HAP-1 (cell line): ENCODE results near the gene TMEM217.

Experiments
- DNase-seq, 2 experiments: peaks; one replicate each; pipeline ENCODE4 v3.0.0-alpha.2; 2016 to 2020; ENCODE audit warnings: low spot score in 2 of 2
- H3K27me3 ChIP-seq: fragments of 250-450 bp; sonication (Bioruptor Pico); 2 replicates; pipeline ENCODE4 v1.5.1; 2020; ENCODE audit warnings: low read depth, mild to moderate bottlenecking, moderate library complexity
- H3K36me3 ChIP-seq: fragments of 250-450 bp; sonication (Bioruptor Pico); replicated peaks from 2 replicates; pipeline ENCODE4 v1.5.1; 2020; ENCODE audit warnings: mild to moderate bottlenecking
- H3K4me1 ChIP-seq: fragments of 250-450 bp; sonication (Bioruptor Pico); 2 replicates; pipeline ENCODE4 v1.5.1; 2020; ENCODE audit warnings: mild to moderate bottlenecking
- H3K4me3 ChIP-seq: fragments of 250-450 bp; sonication (Bioruptor Pico); 2 replicates; pipeline ENCODE4 v1.5.1; 2020; ENCODE audit warnings: mild to moderate bottlenecking, moderate library complexity
- H3K9me3 ChIP-seq: fragments of 250-450 bp; sonication (Bioruptor Pico); 2 replicates; pipeline ENCODE4 v1.5.1; 2020; ENCODE audit warnings: mild to moderate bottlenecking, moderate library complexity
- in situ Hi-C: fragments of 300-500 bp; cut with MboI; formaldehyde crosslinking; loops from 3 replicates; pipeline ENCODE4 v1.14.3; 2020; ENCODE audit warnings: low sequenced_read_pairs, inconsistent platforms, mixed read lengths

Gene TMEM217

GRCh38 chr6:37232430-37233017 is 25.4 kb downstream of the TMEM217 start:
- no peak for DNase-seq
- Histone ChIP-seq H3K9me3 (no peaks in the 10 kb centered on the region), H3K36me3 (no peaks in the 10 kb centered on the region)

GRCh38 chr6:37230104-37230503 is 27.8 kb downstream of the TMEM217 start:
- H3K27me3 ChIP-seq: no peaks in the 10 kb centered on the region
- in situ Hi-C loops: no loop called here

More at GRCh38 chr6:37232430-37233017, 25.4 kb downstream of the TMEM217 start:
- no peaks in the 10 kb centered on the region for H3K27me3 ChIP-seq
- H3K4me3 ChIP-seq: no peak overlapping the region
- in situ Hi-C loops: no loop called here
- no peaks in the 10 kb centered on the region for H3K4me1 ChIP-seq

GRCh38 chr6:37225350-37226169 is 32.4 kb downstream of the TMEM217 start:
- Histone ChIP-seq H3K4me3 (no peak overlapping the region), H3K4me1 (peaks cover 6% of the 10 kb centered on the region; the same call in 1 of the 2 replicates), H3K36me3 (no peaks in the 10 kb centered on the region), H3K9me3 (no peaks in the 10 kb centered on the region), H3K27me3 (no peaks in the 10 kb centered on the region)
- in situ Hi-C loops: no loop called here
- no peak for DNase-seq

More at GRCh38 chr6:37230104-37230503, 27.8 kb downstream of the TMEM217 start:
- Histone ChIP-seq H3K4me3 (no peak overlapping the region), H3K9me3 (no peaks in the 10 kb centered on the region), H3K4me1 (no peaks in the 10 kb centered on the region), H3K36me3 (no peaks in the 10 kb centered on the region)
- no peak for DNase-seq

- Histone ChIP-seq H3K9me3 (no peaks in the 10 kb centered on the region), H3K36me3 (no peaks in the 10 kb centered on the region), H3K27me3 (no peaks in the 10 kb centered on the region), H3K4me1 (peaks cover 6% of the 10 kb centered on the region; the same call in 1 of the 2 replicates), H3K4me3 (peak overlapping the region; percentile 61)
- DNase-seq: no peak
- in situ Hi-C loops: loop anchor here (25.0 kb wide), 2 partner anchors 336 to 611 kb away; partner anchors contain the start of gene C6orf89
Measured at GRCh38 chr6:37222992-37223391, 35.0 kb downstream of the TMEM217 start.

GRCh38 chr6:37222125-37222967 is 35.6 kb downstream of the TMEM217 start:
- no peaks in the 10 kb centered on the region for H3K36me3 ChIP-seq
- peak; percentile 92 to 95 for DNase-seq
- peaks cover 6% of the 10 kb centered on the region; the same call in 1 of the 2 replicates for H3K4me1 ChIP-seq
- no peaks in the 10 kb centered on the region for H3K9me3 ChIP-seq
- H3K4me3 ChIP-seq: peak overlapping the region; percentile 61
- no peaks in the 10 kb centered on the region for H3K27me3 ChIP-seq
- in situ Hi-C loops: loop anchor here (25.0 kb wide), 2 partner anchors 335 to 610 kb away; partner anchors contain the start of gene C6orf89

- Histone ChIP-seq H3K27me3 (no peaks in the 10 kb centered on the region), H3K4me3 (peak overlapping the region; percentile 61), H3K9me3 (no peaks in the 10 kb centered on the region), H3K4me1 (peaks cover 6% of the 10 kb centered on the region; the same call in 1 of the 2 replicates), H3K36me3 (no peaks in the 10 kb centered on the region)
- in situ Hi-C loops: loop anchor here (25.0 kb wide), 2 partner anchors 334 to 609 kb away; partner anchors contain the start of gene C6orf89
- DNase-seq: no peak
Measured at GRCh38 chr6:37221585-37222124, 36.3 kb downstream of the TMEM217 start.

GRCh38 chr6:37218511-37218910 is 39.4 kb downstream of the TMEM217 start:
- no peaks in the 10 kb centered on the region for H3K27me3 ChIP-seq
- no peak for DNase-seq
- in situ Hi-C loops: loop anchor here (25.0 kb wide), 2 partner anchors 331 to 606 kb away; partner anchors contain the start of gene C6orf89

GRCh38 chr6:37218061-37218460 is 39.9 kb downstream of the TMEM217 start:
- no peak overlapping the region for H3K4me3 ChIP-seq
- H3K4me1 ChIP-seq: peaks cover 6% of the 10 kb centered on the region; the same call in 1 of the 2 replicates
- no peaks in the 10 kb centered on the region for H3K27me3 ChIP-seq
- no peak for DNase-seq
- H3K36me3 ChIP-seq: no peaks in the 10 kb centered on the region
- H3K9me3 ChIP-seq: no peaks in the 10 kb centered on the region
- in situ Hi-C loops: loop anchor here (25.0 kb wide), 2 partner anchors 331 to 606 kb away; partner anchors contain the start of gene C6orf89

More at GRCh38 chr6:37218511-37218910, 39.4 kb downstream of the TMEM217 start:
- Histone ChIP-seq H3K4me3 (no peak overlapping the region), H3K36me3 (no peaks in the 10 kb centered on the region), H3K4me1 (peaks cover 6% of the 10 kb centered on the region; the same call in 1 of the 2 replicates), H3K9me3 (no peaks in the 10 kb centered on the region)

- no peaks in the 10 kb centered on the region for H3K9me3 ChIP-seq
- no peak overlapping the region for H3K4me3 ChIP-seq
- no peaks in the 10 kb centered on the region for H3K4me1 ChIP-seq
- H3K36me3 ChIP-seq: no peaks in the 10 kb centered on the region
- H3K27me3 ChIP-seq: no peaks in the 10 kb centered on the region
- no peak for DNase-seq
- in situ Hi-C loops: loop anchor here (25.0 kb wide), 2 partner anchors 325 to 600 kb away; partner anchors contain the start of gene C6orf89
Measured at GRCh38 chr6:37212268-37212667, 45.7 kb downstream of the TMEM217 start.

- Histone ChIP-seq H3K27me3 (no peaks in the 10 kb centered on the region), H3K4me3 (no peak overlapping the region), H3K9me3 (no peaks in the 10 kb centered on the region), H3K36me3 (no peaks in the 10 kb centered on the region), H3K4me1 (no peaks in the 10 kb centered on the region)
- peak; percentile 72 to 87 for DNase-seq
- in situ Hi-C loops: loop anchor here (25.0 kb wide), 2 partner anchors 323 to 598 kb away; partner anchors contain the start of gene C6orf89
Measured at GRCh38 chr6:37210313-37210968, 47.5 kb downstream of the TMEM217 start.

- no peak for DNase-seq
- in situ Hi-C loops: loop anchor here (5.0 to 25.0 kb wide), 4 partner anchors 185 to 597 kb away; partner anchors contain the start of gene C6orf89
- Histone ChIP-seq H3K4me3 (no peak overlapping the region), H3K4me1 (no peaks in the 10 kb centered on the region), H3K36me3 (no peaks in the 10 kb centered on the region), H3K27me3 (no peaks in the 10 kb centered on the region), H3K9me3 (no peaks in the 10 kb centered on the region)
Measured at GRCh38 chr6:37209461-37210205, 48.3 kb downstream of the TMEM217 start.

GRCh38 chr6:37208793-37209192 is 49.2 kb downstream of the TMEM217 start:
- Histone ChIP-seq H3K4me3 (no peak overlapping the region), H3K9me3 (no peaks in the 10 kb centered on the region), H3K27me3 (no peaks in the 10 kb centered on the region), H3K4me1 (no peaks in the 10 kb centered on the region), H3K36me3 (no peaks in the 10 kb centered on the region)
- DNase-seq: no peak
- in situ Hi-C loops: loop anchor here (5.0 to 25.0 kb wide), 4 partner anchors 184 to 596 kb away; partner anchors contain the start of gene C6orf89
